CD4-positive, alpha-beta T cell (primary cell): ENCODE data around the gene SERGEF. TPM values are rescaled to one million over a fixed set of nuclear protein-coding genes. Genes with fewer than 3 reads are reported as not detected.

Source experiments
- ATAC-seq: fragments of 200-7000 bp; cut with Tn5 transposase; one replicate; pipeline ENCODE4 v1.10.0; 2022; ENCODE audit warnings: mild to moderate bottlenecking; ENCODE audit not compliant: poor library complexity
- CTCF ChIA-PET: fragments of 350-600 bp; sonication (Branson Sonifier 250); formaldehyde crosslinking; loops from one replicate; lab custom pipeline; 2021; ENCODE audit warnings: antibody characterized with exemption, inconsistent platforms; lab: Charles Lee
- POLR2A ChIA-PET: fragments of 350-600 bp; sonication (Branson Sonifier 250); formaldehyde crosslinking; loops from one replicate; lab custom pipeline; 2021; ENCODE audit warnings: antibody characterized with exemption, inconsistent platforms; lab: Charles Lee
- DNase-seq, 14 experiments: peaks; one replicate each; pipeline ENCODE4 v3.0.0-alpha.2; 2013 to 2020; ENCODE audit warnings: mixed read lengths in 2 of 14
- H3K27ac ChIP-seq, 2 donors: one replicate each; pipeline versions ENCODE4 v1.5.1 to v1.7.0; 2013; ENCODE audit warnings: low read length in 2 of 2, low read depth in 1 of 2, mild to moderate bottlenecking in 1 of 2
- H3K27me3 ChIP-seq, 2 experiments: 1 replicate in 1 of 2; 2 replicates in 1 of 2; pipeline versions ENCODE4 v1.6.1 to v1.7.0; 2013; ENCODE audit warnings: low read length in 2 of 2, control low read depth in 1 of 2, mild to moderate bottlenecking in 1 of 2, moderate library complexity in 1 of 2; ENCODE audit not compliant: insufficient read depth in 2 of 2, control insufficient read depth in 1 of 2
- H3K36me3 ChIP-seq: one replicate; pipeline ENCODE4 v1.6.1; 2013; ENCODE audit warnings: low read length, control low read depth; ENCODE audit not compliant: insufficient read depth
- H3K4me1 ChIP-seq: one replicate; pipeline ENCODE4 v1.6.1; 2013; ENCODE audit warnings: low read length, control low read depth; ENCODE audit not compliant: insufficient read depth
- H3K4me3 ChIP-seq: one replicate; pipeline ENCODE4 v1.5.1; 2013; ENCODE audit warnings: mild to moderate bottlenecking, low read length, moderate library complexity
- H3K9me3 ChIP-seq, 2 experiments: 1 replicate in 1 of 2; 2 replicates in 1 of 2; pipeline versions ENCODE4 v1.6.1 to v1.7.0; 2013; ENCODE audit warnings: low read length in 2 of 2, mild to moderate bottlenecking in 2 of 2, control low read depth in 1 of 2, moderate library complexity in 1 of 2; ENCODE audit not compliant: control insufficient read depth in 1 of 2, insufficient read depth in 1 of 2
- H3K27ac Mint-ChIP-seq: one replicate; pipeline ENCODE4 v1.8.0; 2020; ENCODE audit warnings: mixed read lengths
- H3K27me3 Mint-ChIP-seq: one replicate; pipeline ENCODE4 v1.8.0; 2021; ENCODE audit warnings: mixed read lengths
- H3K36me3 Mint-ChIP-seq: one replicate; pipeline ENCODE4 v1.8.0; 2021; ENCODE audit warnings: low read depth, mixed read lengths
- H3K4me1 Mint-ChIP-seq: one replicate; pipeline ENCODE4 v1.8.0; 2021; ENCODE audit warnings: low read depth, mixed read lengths
- H3K4me3 Mint-ChIP-seq: one replicate; pipeline ENCODE4 v1.8.0; 2020; ENCODE audit warnings: mild to moderate bottlenecking, mixed read lengths
- H3K9me3 Mint-ChIP-seq: one replicate; pipeline ENCODE4 v1.8.0; 2020; ENCODE audit warnings: mixed read lengths
- CTCF ChIP-seq: fragments of 200-600 bp; IDR thresholded peaks from one replicate; pipeline ENCODE4 v1.8.0; 2022; ENCODE audit warnings: antibody characterized with exemption, mild to moderate bottlenecking
- intact Hi-C, 2 experiments: fragments of 100-400 bp; cut with DNase I in 1 of 2; cut with micrococcal nuclease in 1 of 2; formaldehyde crosslinking; loops; one replicate each; pipeline versions ENCODE4 v1.15.1 to v1.9.0; 2023 to 2025; cut with DNase I, micrococcal nuclease
- total RNA-seq, 174 experiments: library from RNA in 2 of 174; stranded (reverse) in 2 of 174; gene quantifications; one replicate each; pipeline ENCODE4 v1.2.3 and lab custom pipeline; 2021 to 2026

Gene SERGEF
- total RNA-seq, 2 experiments from 2014 or later, result 35.2 to 37.1 TPM

GRCh38 chr11:17740649-17741235, 272.1 kb downstream of the SERGEF start:
- no peak overlapping the region for H3K27ac ChIP-seq
- ChIA-PET POLR2A (no interaction called here), CTCF (no interaction called here)
- no peak overlapping the region for H3K27ac Mint-ChIP-seq
- no peaks in the 10 kb centered on the region for H3K4me1 ChIP-seq
- no peaks in the 10 kb centered on the region for H3K9me3 Mint-ChIP-seq
- intact Hi-C loops, result no loop called here
- H3K4me3 ChIP-seq, result no peak overlapping the region
- H3K27me3 Mint-ChIP-seq, result peaks cover 52% of the 10 kb centered on the region
- no peak for TF ChIP-seq CTCF
- H3K4me1 Mint-ChIP-seq, result peaks cover 5% of the 10 kb centered on the region
- H3K36me3 ChIP-seq, result no peaks in the 10 kb centered on the region
- DNase-seq, result no peak
- no peak for ATAC-seq
- H3K9me3 ChIP-seq, result peaks cover 0 to 29% of the 10 kb centered on the region in 2 experiments
- no peak overlapping the region for H3K4me3 Mint-ChIP-seq
- H3K36me3 Mint-ChIP-seq, result no peaks in the 10 kb centered on the region
- H3K27me3 ChIP-seq, result peaks cover 24 to 38% of the 10 kb centered on the region in 2 experiments

DNA sequence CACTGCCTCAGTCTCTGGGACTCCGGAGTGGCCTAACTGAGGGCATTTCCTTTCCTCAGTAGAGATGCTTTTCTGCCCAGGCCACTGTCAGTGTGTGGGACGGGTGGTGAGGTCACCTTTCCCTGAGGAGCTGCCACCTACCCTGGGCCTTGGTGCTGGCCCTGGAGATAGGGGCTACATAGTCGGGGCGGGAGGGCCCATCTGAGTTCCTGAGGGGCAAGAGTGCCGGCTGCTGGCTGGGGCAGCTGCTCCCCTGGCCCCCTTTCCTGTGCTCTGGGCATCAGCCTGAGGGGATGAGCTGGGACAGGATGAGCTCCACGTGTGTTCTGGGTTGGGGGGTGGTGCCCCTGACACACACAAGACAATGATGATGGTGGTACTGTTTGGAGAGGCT, 272.9 kb downstream of the SERGEF start:
- no peak for TF ChIP-seq CTCF
- H3K36me3 Mint-ChIP-seq, result no peaks in the 10 kb centered on the region
- DNase-seq, result no peak
- H3K27ac ChIP-seq, result no peak overlapping the region
- no peak overlapping the region for H3K27ac Mint-ChIP-seq
- ChIA-PET POLR2A (no interaction called here), CTCF (no interaction called here)
- H3K4me1 ChIP-seq, result no peaks in the 10 kb centered on the region
- peaks cover 5% of the 10 kb centered on the region for H3K4me1 Mint-ChIP-seq
- peaks cover 47% of the 10 kb centered on the region for H3K27me3 Mint-ChIP-seq
- peaks cover 24 to 38% of the 10 kb centered on the region in 2 experiments for H3K27me3 ChIP-seq
- H3K9me3 ChIP-seq, result peaks cover 0 to 26% of the 10 kb centered on the region in 2 experiments
- no peak overlapping the region for H3K4me3 ChIP-seq
- no peaks in the 10 kb centered on the region for H3K36me3 ChIP-seq
- intact Hi-C loops, result no loop called here
- no peaks in the 10 kb centered on the region for H3K9me3 Mint-ChIP-seq
- no peak for ATAC-seq
- H3K4me3 Mint-ChIP-seq, result no peak overlapping the region

- peaks cover 10% of the 10 kb centered on the region for H3K4me1 Mint-ChIP-seq
- no peak for DNase-seq
Measured at GRCh38 chr11:17738151-17738973, 274.5 kb downstream of the SERGEF start.

More at GRCh38 chr11:17738151-17738973, 274.5 kb downstream of the SERGEF start:
- ATAC-seq, result no peak
- POLR2A ChIA-PET, result interaction anchor here (0.6 kb wide), 1 partner anchor 110 kb away, joined by 3 read pairs; no protein-coding TSS in a partner anchor
- Mint-ChIP-seq H3K4me3 (no peak overlapping the region), H3K27me3 (peaks cover 46% of the 10 kb centered on the region), H3K9me3 (no peaks in the 10 kb centered on the region), H3K27ac (no peak overlapping the region), H3K36me3 (no peaks in the 10 kb centered on the region)
- Histone ChIP-seq H3K27me3 (peaks cover 33 to 47% of the 10 kb centered on the region in 2 experiments), H3K4me3 (no peak overlapping the region), H3K36me3 (no peaks in the 10 kb centered on the region), H3K4me1 (no peaks in the 10 kb centered on the region), H3K27ac (no peak overlapping the region), H3K9me3 (peaks cover 0 to 26% of the 10 kb centered on the region in 2 experiments)
- TF ChIP-seq CTCF, result no peak
- CTCF ChIA-PET, result no interaction called here
- intact Hi-C loops, result no loop called here

Other genes starting within 250 kb of the SERGEF start
- gene TPH1, start 33.2 kb upstream of the SERGEF start, total RNA-seq, result 1 to 10 TPM; 1.1 to 1.5 TPM
- 10 to 100 TPM; 21.3 to 24.5 TPM for gene SAAL1, start 93.0 kb upstream of the SERGEF start, total RNA-seq
- gene MRGPRX3, start 119.5 kb upstream of the SERGEF start, total RNA-seq, result not detected
- gene MRGPRX4, start 159.8 kb upstream of the SERGEF start, total RNA-seq, result not detected
- not detected for gene SAA4, start 223.8 kb upstream of the SERGEF start, total RNA-seq
- gene SAA2, start 235.6 kb upstream of the SERGEF start, total RNA-seq, result under 1 TPM in 1 of 2 experiments, not detected in 1; 0.25 TPM